ENCODE measurements around the gene LNPEP.
A peak's percentile ranks its signal among the peaks of the same experiment; 100 is the strongest.

LNPEP gene

GRCh38 chr5:96935559-96936430 lies at the start of gene LNPEP:
Gene LNPEP (plus strand): TSS chr5:96936080. CDS start chr5:96936156, 76 bp downstream.
- peak; percentile 99 for DNase-seq

GRCh38 chr5:96893342-96893741 lies 42.5 kb upstream of the LNPEP start:
- DNase-seq = peak; percentile 91

GRCh38 chr5:96896276-96896675 lies 39.6 kb upstream of the LNPEP start:
- DNase-seq = no peak

GRCh38 chr5:96896806-96897205 lies 39.1 kb upstream of the LNPEP start:
- no peak for DNase-seq

GRCh38 chr5:96901384-96901783 lies 34.5 kb upstream of the LNPEP start:
- no peak for DNase-seq

GRCh38 chr5:96901841-96902240 lies 34.0 kb upstream of the LNPEP start:
- no peak for DNase-seq

- DNase-seq = no peak
Observed at GRCh38 chr5:96902876-96903275, 33.0 kb upstream of the LNPEP start.

GRCh38 chr5:96903300-96903699 lies 32.6 kb upstream of the LNPEP start:
- DNase-seq = no peak

GRCh38 chr5:96904054-96904931 lies 31.6 kb upstream of the LNPEP start:
- no peak for DNase-seq

- DNase-seq = no peak
Observed at GRCh38 chr5:96905864-96906263, 30.0 kb upstream of the LNPEP start.

GRCh38 chr5:96909003-96909402 lies 26.9 kb upstream of the LNPEP start:
- no peak for DNase-seq

- DNase-seq = no peak
Observed at GRCh38 chr5:96909435-96909834, 26.4 kb upstream of the LNPEP start.

- no peak for DNase-seq
Observed at GRCh38 chr5:96911139-96911538, 24.7 kb upstream of the LNPEP start.

GRCh38 chr5:96913233-96913632 lies 22.6 kb upstream of the LNPEP start:
- no peak for DNase-seq

GRCh38 chr5:96919754-96920197 lies 16.1 kb upstream of the LNPEP start:
- no peak for DNase-seq

GRCh38 chr5:96920744-96921355 lies 15.0 kb upstream of the LNPEP start:
- DNase-seq = no peak

GRCh38 chr5:96922499-96923244 lies 13.2 kb upstream of the LNPEP start:
- no peak for DNase-seq

- DNase-seq = no peak
Observed at GRCh38 chr5:96924016-96924443, 11.8 kb upstream of the LNPEP start.

- DNase-seq = no peak
Observed at GRCh38 chr5:96926276-96926675, 9.6 kb upstream of the LNPEP start.

- DNase-seq = peak; percentile 41
Observed at GRCh38 chr5:96927008-96927407, 8.9 kb upstream of the LNPEP start.

- DNase-seq = no peak
Observed at GRCh38 chr5:96928931-96929708, 6.8 kb upstream of the LNPEP start.

- DNase-seq = peak; percentile 34
Observed at GRCh38 chr5:96930058-96930457, 5.8 kb upstream of the LNPEP start.
